ENCODE measurements around the gene PARVA. TPM values are rescaled to one million over a fixed set of nuclear protein-coding genes. Genes with fewer than 3 reads are reported as not detected.

PARVA gene
- total RNA-seq: 10 to 100 TPM; 28.5 to 37.4 (median 32.2) TPM

DNA sequence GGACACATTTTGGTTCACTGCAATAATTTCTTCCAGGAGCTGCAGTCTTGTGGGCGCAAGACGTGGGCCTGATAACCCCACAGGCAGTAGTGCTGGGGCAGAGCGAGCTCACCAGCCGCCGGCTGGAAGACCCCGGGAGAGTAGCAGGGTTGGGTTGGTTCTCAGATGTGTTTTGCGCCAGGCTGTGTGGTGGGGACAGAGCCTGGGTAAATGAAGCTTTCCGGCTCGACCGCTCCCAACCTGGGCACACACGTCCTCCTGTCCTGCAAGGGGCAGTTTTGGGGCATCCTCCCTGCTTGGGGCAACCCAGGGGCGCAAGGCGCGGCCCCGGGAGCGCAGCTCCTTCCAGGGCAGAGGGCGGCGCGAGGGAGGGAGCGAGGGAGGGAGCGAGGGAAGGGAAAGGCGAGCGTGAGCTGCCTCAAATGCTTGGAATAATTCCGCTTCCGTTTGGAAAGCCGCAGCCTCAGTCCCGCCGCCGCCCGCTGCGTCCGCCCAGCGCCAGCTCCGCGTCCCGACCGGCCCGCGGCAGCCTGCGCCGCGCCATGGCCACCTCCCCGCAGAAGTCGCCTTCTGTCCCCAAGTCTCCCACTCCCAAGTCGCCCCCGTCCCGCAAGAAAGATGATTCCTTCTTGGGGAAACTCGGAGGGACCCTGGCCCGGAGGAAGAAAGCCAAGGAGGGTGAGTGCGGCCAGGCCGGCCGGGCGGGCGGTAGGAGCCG is at the start of gene PARVA:
Gene PARVA (plus strand): TSS at position 466 of the 718 bp plus-strand sequence. CDS start 77 bp downstream, at position 543.
- H3K4me3 ChIP-seq (replicated peaks in 1 of 3): peak within 1 kb of the TSS; percentile 39 to 83 (median 55)
- H3K36me3 ChIP-seq: no peaks in the 10 kb centered on the region
- TF ChIP-seq, protein P1, sequence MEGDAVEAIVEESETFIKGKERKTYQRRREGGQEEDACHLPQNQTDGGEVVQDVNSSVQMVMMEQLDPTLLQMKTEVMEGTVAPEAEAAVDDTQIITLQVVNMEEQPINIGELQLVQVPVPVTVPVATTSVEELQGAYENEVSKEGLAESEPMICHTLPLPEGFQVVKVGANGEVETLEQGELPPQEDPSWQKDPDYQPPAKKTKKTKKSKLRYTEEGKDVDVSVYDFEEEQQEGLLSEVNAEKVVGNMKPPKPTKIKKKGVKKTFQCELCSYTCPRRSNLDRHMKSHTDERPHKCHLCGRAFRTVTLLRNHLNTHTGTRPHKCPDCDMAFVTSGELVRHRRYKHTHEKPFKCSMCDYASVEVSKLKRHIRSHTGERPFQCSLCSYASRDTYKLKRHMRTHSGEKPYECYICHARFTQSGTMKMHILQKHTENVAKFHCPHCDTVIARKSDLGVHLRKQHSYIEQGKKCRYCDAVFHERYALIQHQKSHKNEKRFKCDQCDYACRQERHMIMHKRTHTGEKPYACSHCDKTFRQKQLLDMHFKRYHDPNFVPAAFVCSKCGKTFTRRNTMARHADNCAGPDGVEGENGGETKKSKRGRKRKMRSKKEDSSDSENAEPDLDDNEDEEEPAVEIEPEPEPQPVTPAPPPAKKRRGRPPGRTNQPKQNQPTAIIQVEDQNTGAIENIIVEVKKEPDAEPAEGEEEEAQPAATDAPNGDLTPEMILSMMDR (IDR thresholded peaks at IDR 0.05): no peak
- peak in 1 of 2 donors; percentile 74 for TF ChIP-seq POLR2A (IDR thresholded peaks at IDR 0.05)
- WGBS, 2 donors: 14 to 15% methylated on average over 24 to 36 of the region's 55 CpGs
- DNase-seq: peak; percentile 67 to 71
- H3K27ac ChIP-seq: peak within 1 kb of the TSS; percentile 92 to 97 (median 96)
- intact Hi-C loops (cut with DNase I): no loop called here
- no peaks in the 10 kb centered on the region for H3K27me3 ChIP-seq
- H3K9me3 ChIP-seq: no peaks in the 10 kb centered on the region
- H3K4me1 ChIP-seq: peaks cover 5 to 8% of the 10 kb centered on the region in 2 donors

DNA sequence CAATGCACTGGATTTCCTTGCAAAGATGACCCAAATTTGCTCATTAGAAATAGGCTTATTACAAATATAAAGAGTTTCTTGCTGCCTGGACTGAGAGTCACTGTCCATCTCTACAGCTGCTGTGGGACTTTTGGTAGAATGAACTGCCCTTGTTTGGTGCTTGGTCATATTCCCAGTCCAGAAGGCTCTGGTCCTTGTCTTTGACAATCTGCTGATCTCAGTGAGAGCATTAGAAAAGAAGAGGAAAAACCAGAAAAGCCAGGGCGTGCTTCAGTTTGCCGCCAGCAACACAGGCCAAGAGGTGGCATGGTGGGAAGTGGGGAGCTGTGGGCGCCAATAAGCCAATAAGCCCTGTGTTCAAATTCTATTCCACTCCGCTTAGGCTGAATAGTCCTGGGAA is 48.2 kb upstream of the PARVA start:
- H3K27ac ChIP-seq: no peak overlapping the region
- 88 to 94% methylated on average over 4 of the region's 4 CpGs for WGBS, 2 donors
- intact Hi-C loops (cut with DNase I): no loop called here
- DNase-seq: no peak
- H3K27me3 ChIP-seq: no peaks in the 10 kb centered on the region
- H3K4me3 ChIP-seq (replicated peaks in 1 of 3): no peak overlapping the region
- TF ChIP-seq, protein P1 (IDR thresholded peaks at IDR 0.05): no peak
- TF ChIP-seq POLR2A (IDR thresholded peaks at IDR 0.05): no peak
- no peaks in the 10 kb centered on the region for H3K9me3 ChIP-seq
- no peaks in the 10 kb centered on the region for H3K36me3 ChIP-seq
- no peaks in the 10 kb centered on the region for H3K4me1 ChIP-seq

DNA sequence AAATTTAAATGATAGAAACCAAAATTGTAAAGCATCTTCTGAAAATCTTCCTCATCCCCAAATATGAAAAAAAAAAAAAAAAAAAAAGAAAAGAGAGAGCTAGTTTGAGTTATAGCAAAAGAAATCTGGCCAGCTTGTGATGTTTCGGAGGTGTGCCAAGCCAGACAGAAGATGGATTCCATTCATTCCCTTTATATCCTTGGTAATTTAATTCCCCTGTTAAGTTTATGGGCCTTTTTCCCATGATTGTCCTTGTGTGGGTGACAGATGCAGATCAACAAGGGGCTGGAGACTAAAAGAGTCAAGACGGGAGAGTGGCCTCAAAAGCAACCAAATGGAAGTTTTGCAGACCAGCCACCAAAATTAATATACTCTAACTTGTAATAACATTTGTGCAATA is 47.6 kb upstream of the PARVA start:
- no peak overlapping the region for H3K4me3 ChIP-seq (replicated peaks in 1 of 3)
- TF ChIP-seq, protein P1 (IDR thresholded peaks at IDR 0.05): no peak
- TF ChIP-seq POLR2A (IDR thresholded peaks at IDR 0.05): no peak
- no peak for DNase-seq
- no peaks in the 10 kb centered on the region for H3K9me3 ChIP-seq
- WGBS, 2 donors: 89 to 94% methylated on average over 2 of the region's 2 CpGs
- intact Hi-C loops (cut with DNase I): loop anchor here (5.0 kb wide), 1 partner anchor 563 kb away; no protein-coding TSS in a partner anchor
- H3K4me1 ChIP-seq: no peaks in the 10 kb centered on the region
- H3K27ac ChIP-seq: no peak overlapping the region
- H3K36me3 ChIP-seq: no peaks in the 10 kb centered on the region
- H3K27me3 ChIP-seq: no peaks in the 10 kb centered on the region

GRCh38 chr11:12330485-12331231 is 46.7 kb upstream of the PARVA start:
- Histone ChIP-seq H3K4me3 (replicated peaks in 1 of 3) (no peak overlapping the region), H3K36me3 (no peaks in the 10 kb centered on the region), H3K27me3 (no peaks in the 10 kb centered on the region), H3K9me3 (no peaks in the 10 kb centered on the region), H3K4me1 (no peaks in the 10 kb centered on the region), H3K27ac (no peak overlapping the region)
- intact Hi-C loops (cut with DNase I): loop anchor here (5.0 kb wide), 1 partner anchor 562 kb away; no protein-coding TSS in a partner anchor
- WGBS, 2 donors: 58 to 68% methylated on average over 7 of the region's 7 CpGs
- DNase-seq: no peak
- no peak for TF ChIP-seq POLR2A (IDR thresholded peaks at IDR 0.05)
- TF ChIP-seq, protein P1 (IDR thresholded peaks at IDR 0.05): no peak

Measured in thyroid gland (tissue), 4 donors.